BJ (cell line): ENCODE data around the gene CDK14. TPM values are rescaled to one million over a fixed set of nuclear protein-coding genes. Genes with fewer than 3 reads are reported as not detected.
A peak's percentile ranks its signal among the peaks of the same experiment; 100 is the strongest.

Experiments used
- CTCF ChIA-PET: fragments of 350-600 bp; formaldehyde crosslinking; extraction: SDS; loops from one replicate; lab custom pipeline; 2021; ENCODE audit warnings: antibody characterized with exemption, inconsistent platforms; lab: Yijun Ruan, JAX
- POLR2A ChIA-PET: fragments of 300-600 bp; sonication (Branson Sonifier 250); formaldehyde crosslinking; extraction: SDS; loops from one replicate; lab custom pipeline; 2021; ENCODE audit warnings: antibody characterized with exemption; lab: Charles Lee
- DNase-seq: peaks from one replicate; pipeline ENCODE4 v3.0.0-alpha.2; 2011; ENCODE audit warnings: low read depth
- H3K27me3 ChIP-seq: 2 replicates; pipeline ENCODE4 v1.6.0; 2011; ENCODE audit warnings: low read length; ENCODE audit not compliant: control insufficient read depth, insufficient read depth
- H3K36me3 ChIP-seq: 2 replicates; pipeline ENCODE4 v1.5.1; 2011; ENCODE audit warnings: low read length; ENCODE audit not compliant: control insufficient read depth, insufficient read depth
- H3K4me3 ChIP-seq: 2 replicates; pipeline ENCODE4 v1.5.1; 2011; ENCODE audit warnings: low read depth, mild to moderate bottlenecking, control low read depth, low read length
- polyA plus RNA-seq: library from polyadenylated mRNA; depleted of rRNA; stranded (reverse); fragments of >200 nt; gene quantifications from 2 replicates; pipeline ENCODE4 v1.2.3, GENCODE V29; 2011
- TF ChIP-seq, protein P1 (sequence below): IDR thresholded peaks from 2 replicates; pipeline ENCODE4 v1.5.1; 2011; ENCODE audit warnings: low read depth, mild to moderate bottlenecking, control low read depth, inconsistent platforms, low read length, moderate library complexity; ENCODE audit not compliant: insufficient read depth

CDK14 gene
- polyA plus RNA-seq, 1 experiment = 6.7 TPM

DNA sequence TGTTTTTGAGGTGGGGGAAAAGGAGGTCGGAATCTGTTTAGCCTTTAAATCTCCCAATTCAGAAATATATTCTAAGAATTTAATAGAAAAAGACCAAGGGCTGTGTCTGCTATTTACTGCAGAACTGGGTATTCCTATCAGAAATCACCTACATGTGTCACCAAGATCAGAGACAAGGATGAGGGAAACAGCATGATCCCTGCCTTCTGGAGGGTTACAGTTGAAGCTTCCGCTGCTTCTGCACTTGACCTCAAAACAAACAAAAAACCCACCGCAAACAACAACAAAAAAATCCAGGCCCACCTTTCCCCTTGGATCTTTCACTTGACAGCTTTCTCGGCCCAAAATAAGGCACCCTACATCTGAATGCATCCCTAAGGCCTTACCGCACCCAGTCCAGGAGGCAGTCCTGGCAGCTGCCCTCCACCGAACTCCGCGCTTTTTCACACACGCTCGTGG is 750 bp upstream of the CDK14 start:
- ChIA-PET POLR2A (no interaction called here), CTCF (interaction anchor here (0.5 to 3.8 kb wide), 11 partner anchors 8 to 440 kb away, joined by 3 to 23 read pairs (median 4); no protein-coding TSS in a partner anchor)
- no peaks in the 10 kb centered on the region for H3K36me3 ChIP-seq
- H3K27me3 ChIP-seq = no peaks in the 10 kb centered on the region
- peak overlapping the region; percentile 87 for H3K4me3 ChIP-seq
- TF ChIP-seq, protein P1, sequence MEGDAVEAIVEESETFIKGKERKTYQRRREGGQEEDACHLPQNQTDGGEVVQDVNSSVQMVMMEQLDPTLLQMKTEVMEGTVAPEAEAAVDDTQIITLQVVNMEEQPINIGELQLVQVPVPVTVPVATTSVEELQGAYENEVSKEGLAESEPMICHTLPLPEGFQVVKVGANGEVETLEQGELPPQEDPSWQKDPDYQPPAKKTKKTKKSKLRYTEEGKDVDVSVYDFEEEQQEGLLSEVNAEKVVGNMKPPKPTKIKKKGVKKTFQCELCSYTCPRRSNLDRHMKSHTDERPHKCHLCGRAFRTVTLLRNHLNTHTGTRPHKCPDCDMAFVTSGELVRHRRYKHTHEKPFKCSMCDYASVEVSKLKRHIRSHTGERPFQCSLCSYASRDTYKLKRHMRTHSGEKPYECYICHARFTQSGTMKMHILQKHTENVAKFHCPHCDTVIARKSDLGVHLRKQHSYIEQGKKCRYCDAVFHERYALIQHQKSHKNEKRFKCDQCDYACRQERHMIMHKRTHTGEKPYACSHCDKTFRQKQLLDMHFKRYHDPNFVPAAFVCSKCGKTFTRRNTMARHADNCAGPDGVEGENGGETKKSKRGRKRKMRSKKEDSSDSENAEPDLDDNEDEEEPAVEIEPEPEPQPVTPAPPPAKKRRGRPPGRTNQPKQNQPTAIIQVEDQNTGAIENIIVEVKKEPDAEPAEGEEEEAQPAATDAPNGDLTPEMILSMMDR = no peak
- DNase-seq = no peak

DNA sequence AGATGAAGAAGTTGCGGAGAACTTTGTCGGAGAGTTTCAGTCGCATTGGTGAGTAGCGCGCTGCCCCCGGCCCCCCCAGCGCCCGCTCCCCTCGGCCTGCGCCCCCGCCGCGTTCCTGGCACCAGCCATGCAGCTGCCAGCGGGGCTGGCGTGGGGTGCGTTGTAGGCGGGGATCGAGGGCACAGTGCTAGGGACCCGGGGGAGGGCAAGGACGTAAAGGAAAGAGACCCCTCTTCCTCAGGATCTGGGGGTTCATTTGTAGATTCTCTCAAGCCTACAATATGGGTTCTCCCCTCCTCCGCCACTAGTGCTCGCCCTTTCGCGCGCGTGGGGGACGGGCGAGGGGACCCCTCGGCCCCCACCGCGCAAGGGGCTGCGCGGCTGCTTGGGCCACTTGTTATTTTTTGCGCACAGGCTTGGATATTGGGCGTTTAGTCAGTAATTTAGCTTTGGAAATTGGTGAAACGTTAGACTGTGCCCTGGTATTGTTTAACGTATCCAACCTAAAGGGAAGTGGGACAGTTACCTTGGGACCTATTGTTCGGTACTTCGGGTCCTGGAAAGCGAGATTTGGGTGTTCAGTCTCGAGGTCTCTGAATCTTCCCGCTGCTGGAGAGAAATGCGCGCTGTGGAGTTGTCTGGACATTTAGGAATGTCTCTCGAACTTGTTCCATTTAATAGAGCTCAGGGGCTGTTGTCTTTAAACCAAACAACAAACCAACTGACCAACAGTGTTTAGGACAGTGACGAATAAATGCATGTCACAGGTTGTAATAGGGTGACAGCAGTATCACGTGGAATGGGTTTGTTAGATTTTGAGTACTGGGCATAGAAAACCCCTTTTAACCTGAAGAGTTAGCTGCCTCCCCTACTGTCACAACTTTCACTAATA is 796 bp downstream of the CDK14 start:
- ChIA-PET CTCF (interaction anchor here (0.6 to 3.8 kb wide), 16 partner anchors 9 to 445 kb away, joined by 3 to 23 read pairs (median 4); no protein-coding TSS in a partner anchor), POLR2A (no interaction called here)
- no peak for DNase-seq
- H3K27me3 ChIP-seq = no peaks in the 10 kb centered on the region
- TF ChIP-seq, protein P1 = peak; percentile 5; the same call in 1 of the 2 replicates
- peak overlapping the region; percentile 87 for H3K4me3 ChIP-seq
- H3K36me3 ChIP-seq = no peaks in the 10 kb centered on the region

DNA sequence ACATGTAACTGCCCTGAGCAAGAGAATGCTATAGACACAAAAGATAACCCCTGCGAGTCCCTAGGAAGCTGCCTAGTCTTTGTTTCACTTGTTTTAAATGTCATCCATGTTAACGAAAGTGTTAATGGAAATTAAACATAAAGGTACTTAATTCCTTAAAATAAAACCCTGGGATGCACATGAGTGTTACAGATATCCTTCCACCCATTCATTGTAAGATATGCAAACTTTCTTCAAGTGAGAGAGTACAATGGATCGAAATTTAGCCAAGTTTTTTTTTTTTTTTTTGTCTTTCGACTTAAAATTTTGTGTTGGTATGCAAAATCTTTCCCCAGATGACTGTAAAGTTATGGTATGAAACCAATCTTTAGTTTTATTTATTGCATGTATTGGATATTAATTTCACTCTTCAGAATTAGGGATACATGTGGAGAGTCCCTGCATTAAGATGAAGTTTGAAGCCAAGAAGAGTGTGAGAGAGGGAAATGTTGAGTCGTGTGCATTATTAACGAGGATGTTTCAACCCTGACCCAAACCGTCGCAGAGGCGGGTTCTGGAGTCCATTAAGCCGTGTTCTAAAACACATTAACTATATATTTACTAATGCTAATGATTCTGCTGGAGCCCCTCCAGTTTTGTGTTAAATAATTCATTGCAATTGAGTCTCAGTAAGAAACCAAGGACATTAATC is 1.6 kb downstream of the CDK14 start:
- ChIA-PET CTCF (interaction anchor here (0.8 to 3.8 kb wide), 5 partner anchors 9 to 346 kb away, joined by 3 to 23 read pairs (median 3); no protein-coding TSS in a partner anchor), POLR2A (interaction anchor here (0.5 kb wide), 1 partner anchor 228 kb away, joined by 3 read pairs; no protein-coding TSS in a partner anchor)
- TF ChIP-seq, protein P1 = no peak
- Histone ChIP-seq H3K4me3 (peak overlapping the region; percentile 87), H3K27me3 (no peaks in the 10 kb centered on the region), H3K36me3 (no peaks in the 10 kb centered on the region)
- DNase-seq = no peak

DNA sequence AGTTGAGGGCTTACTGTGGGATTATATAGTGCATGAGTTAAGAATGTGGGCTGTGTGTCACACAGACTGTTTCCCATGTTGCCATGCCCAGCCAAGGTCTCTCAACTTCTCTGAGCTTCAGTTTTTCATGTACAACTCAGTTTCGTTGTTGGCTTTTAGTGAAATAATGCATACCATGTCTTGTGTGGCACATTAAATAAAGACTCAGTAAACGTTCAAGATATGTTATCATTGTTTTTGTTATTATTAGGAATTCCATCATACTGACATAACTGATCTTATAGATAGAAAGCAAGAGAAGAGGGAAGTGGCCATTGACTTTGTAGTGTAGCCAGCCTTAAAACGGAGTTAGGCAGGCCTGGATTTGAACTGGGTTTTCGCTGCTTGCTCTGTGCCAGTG is 2.9 kb downstream of the CDK14 start:
- H3K27me3 ChIP-seq = no peaks in the 10 kb centered on the region
- DNase-seq = no peak
- no peaks in the 10 kb centered on the region for H3K36me3 ChIP-seq
- ChIA-PET CTCF (interaction anchor here (1.1 kb wide), 1 partner anchor 30 kb away, joined by 3 read pairs; no protein-coding TSS in a partner anchor), POLR2A (no interaction called here)
- TF ChIP-seq, protein P1 = no peak
- H3K4me3 ChIP-seq = no peak overlapping the region
